ENCODE results near the gene RFX1.

- TF ChIP-seq CTCF (conservative IDR thresholded peaks at IDR 0.05) (no peak), EZH2 (IDR thresholded peaks at IDR 0.05; ENCODE audit: low read depth) (no peak)
Observed at GRCh38 chr19:13983213-13983889, 22.8 kb downstream of the RFX1 start.

All from PC-9 (cell line).